ENCODE data around the gene ATAD3C. TPM values are rescaled to one million over a fixed set of nuclear protein-coding genes. Genes with fewer than 3 reads are reported as not detected.
"Not testable (repeated sequence)": the region's sequence is repeated elsewhere in the genome, so short reads cannot be mapped to it uniquely, and the experiment has no call there.

Gene ATAD3C
- total RNA-seq, 2 experiments from 2014 or later = 1.3 to 1.5 TPM

DNA sequence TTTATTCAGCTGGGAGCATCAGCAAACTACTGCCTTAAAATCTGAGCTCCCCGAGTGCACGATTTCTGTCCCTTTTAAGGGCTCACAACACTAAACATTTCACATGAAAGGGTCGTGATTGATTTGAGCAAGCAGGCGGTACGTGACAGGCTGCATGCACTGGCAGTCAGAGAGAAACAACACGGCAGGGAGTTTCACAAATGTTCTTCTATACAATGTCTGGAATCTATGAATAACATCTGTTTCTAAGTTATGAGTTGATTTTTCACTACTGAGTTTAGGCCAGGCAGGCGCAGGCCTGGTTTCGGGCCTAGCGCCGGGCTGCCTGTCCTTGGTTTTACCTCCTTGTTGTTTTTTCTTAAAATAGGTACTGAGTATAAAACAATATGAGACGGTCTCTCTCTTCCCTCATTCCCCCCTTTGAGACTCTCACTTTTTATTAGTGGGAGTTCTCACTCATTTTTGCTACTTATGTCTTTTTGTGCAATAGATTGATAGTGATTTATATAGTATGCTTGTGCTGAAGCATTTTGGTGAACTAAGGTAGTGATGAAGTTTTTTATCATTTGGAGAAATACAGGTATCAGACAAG is 37.1 kb upstream of the ATAD3C start:
- H3K27me3 Mint-ChIP-seq, DNase-seq, H3K9me3 Mint-ChIP-seq, H3K4me3 Mint-ChIP-seq: not testable (repeated sequence)
- Mint-ChIP-seq H3K27ac (peak overlapping the region; percentile 22), H3K4me1 (peaks cover 20% of the 10 kb centered on the region), H3K36me3 (peaks cover 19% of the 10 kb centered on the region)

GRCh38 chr1:1415751-1416150 is 33.7 kb upstream of the ATAD3C start:
- DNase-seq = no peak
- Mint-ChIP-seq H3K36me3 (peaks cover 4% of the 10 kb centered on the region), H3K27me3 (no peaks in the 10 kb centered on the region), H3K27ac (no peak overlapping the region), H3K4me1 (peaks cover 8% of the 10 kb centered on the region), H3K4me3 (no peak overlapping the region), H3K9me3 (no peaks in the 10 kb centered on the region)

GRCh38 chr1:1417396-1417795 is 32.1 kb upstream of the ATAD3C start:
- H3K27ac Mint-ChIP-seq, H3K36me3 Mint-ChIP-seq, H3K4me1 Mint-ChIP-seq, H3K9me3 Mint-ChIP-seq, H3K4me3 Mint-ChIP-seq, DNase-seq, H3K27me3 Mint-ChIP-seq: not testable (repeated sequence)

- not testable (repeated sequence) for H3K4me3 Mint-ChIP-seq, H3K27ac Mint-ChIP-seq, H3K36me3 Mint-ChIP-seq, H3K9me3 Mint-ChIP-seq, H3K27me3 Mint-ChIP-seq, DNase-seq
- peaks cover 11% of the 10 kb centered on the region for H3K4me1 Mint-ChIP-seq
Observed at GRCh38 chr1:1417825-1418463, 31.5 kb upstream of the ATAD3C start.

DNA sequence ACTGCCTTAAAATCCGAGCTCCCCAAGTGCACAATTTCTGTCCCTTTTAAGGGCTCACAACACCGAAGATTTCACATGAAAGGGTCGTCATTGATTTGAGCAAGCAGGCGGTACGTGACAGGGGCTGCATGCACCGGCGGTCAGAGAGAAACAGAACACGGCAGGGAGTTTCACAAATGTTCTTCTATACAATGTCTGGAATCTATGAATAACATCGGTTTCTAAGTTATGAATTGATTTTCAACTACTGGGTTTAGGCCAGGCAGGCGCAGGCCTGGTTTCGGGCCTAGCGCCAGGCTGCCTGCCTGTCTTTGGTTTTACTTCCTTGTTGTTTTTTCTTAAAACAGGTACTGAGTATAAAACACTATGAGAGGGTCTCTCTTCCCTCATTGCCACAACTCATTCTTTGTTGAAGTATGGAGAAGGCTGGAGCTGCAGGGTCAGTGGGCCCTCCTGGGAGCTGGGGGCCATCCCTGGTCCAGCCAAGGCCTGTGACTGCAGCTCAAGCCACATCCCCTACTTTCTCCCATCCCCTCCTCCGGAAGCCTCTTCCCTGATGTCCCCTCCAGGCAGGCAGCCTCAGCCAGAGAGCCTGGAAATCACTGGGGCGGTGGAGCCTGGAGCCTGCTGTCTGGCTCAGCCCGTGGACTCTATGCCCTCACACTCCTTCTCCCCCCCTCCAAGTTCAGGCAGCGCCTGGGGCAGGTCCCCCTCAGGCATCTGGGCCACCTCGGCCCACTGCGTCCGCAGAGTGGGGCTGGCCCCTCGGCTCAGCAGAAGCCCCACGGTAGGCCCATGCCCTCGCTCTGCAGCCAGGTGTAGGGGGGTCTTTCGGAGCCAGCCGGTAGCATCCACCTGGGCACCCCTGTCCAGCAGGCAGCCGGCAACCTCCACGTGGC is 30.8 kb upstream of the ATAD3C start:
- Mint-ChIP-seq H3K27ac (no peak overlapping the region), H3K9me3 (no peaks in the 10 kb centered on the region), H3K27me3 (peaks cover 12% of the 10 kb centered on the region), H3K4me3 (no peak overlapping the region), H3K4me1 (peaks cover 14% of the 10 kb centered on the region), H3K36me3 (no peaks in the 10 kb centered on the region)
- DNase-seq = no peak

DNA sequence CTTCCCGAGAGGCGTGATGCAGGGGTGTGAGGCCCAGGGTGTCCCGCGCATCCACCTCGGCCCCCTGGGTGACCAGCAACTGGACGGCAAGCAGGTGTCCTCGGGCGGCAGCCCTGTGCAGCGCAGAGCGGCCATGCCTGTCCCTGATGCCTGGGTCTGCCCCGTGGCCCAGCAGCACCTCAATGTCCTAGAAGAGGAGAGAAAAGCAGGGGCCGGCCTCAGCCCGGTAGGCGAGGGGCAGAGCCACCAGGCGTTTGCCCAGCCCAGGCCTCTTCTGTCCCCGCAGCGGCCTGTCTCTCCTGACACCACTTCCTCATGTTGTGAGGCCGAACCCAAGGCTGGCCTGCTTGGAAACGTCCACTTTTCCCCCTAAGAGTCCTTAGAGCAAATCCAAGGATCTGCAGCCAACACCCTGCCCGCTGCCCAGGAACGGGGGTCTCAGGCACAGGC is 30.1 kb upstream of the ATAD3C start:
- H3K27ac Mint-ChIP-seq = no peak overlapping the region
- H3K27me3 Mint-ChIP-seq = peaks cover 13% of the 10 kb centered on the region
- peaks cover 14% of the 10 kb centered on the region for H3K4me1 Mint-ChIP-seq
- peak overlapping the region; percentile 32 for H3K4me3 Mint-ChIP-seq
- no peaks in the 10 kb centered on the region for H3K9me3 Mint-ChIP-seq
- no peak for DNase-seq
- no peaks in the 10 kb centered on the region for H3K36me3 Mint-ChIP-seq

DNA sequence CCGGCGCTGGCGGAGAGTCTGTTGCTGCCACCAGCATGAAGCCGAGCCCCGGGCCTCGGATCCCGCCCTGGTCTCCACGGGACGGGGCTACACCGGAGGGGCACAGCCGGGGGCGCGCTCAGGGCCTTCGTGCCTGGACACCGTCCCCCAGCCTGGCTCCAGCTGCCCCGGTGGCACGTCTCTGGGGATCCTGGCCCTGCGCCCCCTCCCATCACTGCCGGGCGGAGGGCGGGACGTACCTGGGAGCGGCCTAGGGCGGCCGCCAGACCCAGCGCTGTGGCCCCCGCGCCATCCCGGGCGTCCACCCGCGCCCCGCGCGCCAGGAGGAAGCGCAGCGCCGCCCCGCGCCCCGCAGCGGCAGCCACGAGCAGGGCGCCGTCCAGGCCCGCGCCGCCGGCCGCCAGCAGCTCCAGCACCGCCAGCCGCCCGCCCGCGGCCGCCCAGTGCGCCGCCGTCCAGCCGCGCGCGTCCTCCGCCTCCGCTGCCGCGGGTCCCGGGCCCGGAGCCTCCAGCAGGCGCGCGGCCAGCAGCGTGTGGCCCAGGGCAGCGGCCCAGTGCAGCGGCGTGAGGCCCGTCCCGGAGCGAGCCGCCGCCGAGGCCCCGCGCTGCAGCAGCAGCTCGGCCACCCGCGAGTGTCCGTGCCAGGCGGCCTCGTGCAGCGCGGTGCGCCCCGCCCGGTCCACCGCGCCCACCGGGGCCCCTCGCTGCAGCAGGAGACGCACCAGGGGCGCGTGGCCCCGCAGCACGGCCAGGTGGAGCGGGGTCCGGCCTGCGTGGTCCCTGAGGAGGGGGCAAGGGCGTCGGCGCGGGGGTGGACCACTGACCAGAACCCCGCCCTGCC is 29.5 kb upstream of the ATAD3C start:
- peak overlapping the region; percentile 32 for H3K4me3 Mint-ChIP-seq
- peaks cover 19% of the 10 kb centered on the region for H3K27me3 Mint-ChIP-seq
- no peak for DNase-seq
- H3K4me1 Mint-ChIP-seq = peaks cover 14% of the 10 kb centered on the region
- H3K27ac Mint-ChIP-seq = no peak overlapping the region
- H3K36me3 Mint-ChIP-seq = no peaks in the 10 kb centered on the region
- H3K9me3 Mint-ChIP-seq = no peaks in the 10 kb centered on the region

GRCh38 chr1:1420654-1421141 is 28.8 kb upstream of the ATAD3C start:
- H3K9me3 Mint-ChIP-seq = no peaks in the 10 kb centered on the region
- H3K27me3 Mint-ChIP-seq = peaks cover 26% of the 10 kb centered on the region

DNA sequence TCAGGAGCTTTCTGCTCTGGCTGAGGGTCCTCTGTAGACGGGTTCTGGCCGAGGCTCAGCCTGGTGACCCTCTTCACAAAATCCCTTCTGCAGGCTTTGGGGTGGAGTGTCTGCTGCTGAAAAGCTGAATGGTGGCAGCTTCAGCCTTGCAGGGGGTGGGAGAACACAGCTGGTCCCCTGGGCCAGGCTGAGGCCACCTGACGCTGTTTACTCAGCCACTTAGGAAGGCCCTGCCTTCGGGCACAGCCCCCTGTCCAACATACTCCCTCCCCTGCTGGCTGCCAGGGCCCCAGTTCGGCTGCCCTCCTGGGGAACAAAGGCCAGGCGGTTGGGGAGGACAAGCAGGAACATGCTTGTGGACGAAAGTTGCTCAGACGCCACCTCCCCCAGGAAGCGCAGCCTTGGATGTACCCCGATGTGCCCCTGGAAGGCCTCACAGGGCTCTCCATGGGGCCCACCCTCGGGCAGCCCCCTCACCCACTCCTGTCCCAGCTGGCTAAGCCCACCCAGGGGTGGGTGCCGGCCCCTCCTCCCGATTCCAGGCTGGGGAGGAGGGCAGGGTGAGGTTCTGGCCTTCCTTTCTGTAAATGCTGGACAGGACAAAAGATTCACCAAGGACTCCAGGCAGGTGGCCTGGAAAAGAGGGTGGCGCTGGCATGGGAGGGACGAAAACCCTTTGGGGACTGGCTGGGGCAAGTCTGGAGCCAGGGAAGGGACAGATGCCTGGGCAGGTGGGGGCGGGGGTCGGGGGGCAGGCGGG is 28.2 kb upstream of the ATAD3C start, which contains the start of gene ANKRD65:
ANKRD65 (minus strand) TSS at position 130 of the 760 bp plus-strand sequence. CDS start 271 bp downstream, outside the sequence.
- no peak for DNase-seq
- Mint-ChIP-seq H3K9me3 (no peaks in the 10 kb centered on the region), H3K27ac (no peak within 1 kb of the TSS), H3K27me3 (peaks cover 31% of the 10 kb centered on the region), H3K4me1 (peaks cover 14% of the 10 kb centered on the region), H3K4me3 (peak within 1 kb of the TSS; percentile 37), H3K36me3 (no peaks in the 10 kb centered on the region)

More at GRCh38 chr1:1420654-1421141, 28.8 kb upstream of the ATAD3C start:
- Mint-ChIP-seq H3K4me3 (peak overlapping the region; percentile 37), H3K36me3 (no peaks in the 10 kb centered on the region), H3K4me1 (peaks cover 14% of the 10 kb centered on the region), H3K27ac (no peak overlapping the region)
- DNase-seq = no peak

DNA sequence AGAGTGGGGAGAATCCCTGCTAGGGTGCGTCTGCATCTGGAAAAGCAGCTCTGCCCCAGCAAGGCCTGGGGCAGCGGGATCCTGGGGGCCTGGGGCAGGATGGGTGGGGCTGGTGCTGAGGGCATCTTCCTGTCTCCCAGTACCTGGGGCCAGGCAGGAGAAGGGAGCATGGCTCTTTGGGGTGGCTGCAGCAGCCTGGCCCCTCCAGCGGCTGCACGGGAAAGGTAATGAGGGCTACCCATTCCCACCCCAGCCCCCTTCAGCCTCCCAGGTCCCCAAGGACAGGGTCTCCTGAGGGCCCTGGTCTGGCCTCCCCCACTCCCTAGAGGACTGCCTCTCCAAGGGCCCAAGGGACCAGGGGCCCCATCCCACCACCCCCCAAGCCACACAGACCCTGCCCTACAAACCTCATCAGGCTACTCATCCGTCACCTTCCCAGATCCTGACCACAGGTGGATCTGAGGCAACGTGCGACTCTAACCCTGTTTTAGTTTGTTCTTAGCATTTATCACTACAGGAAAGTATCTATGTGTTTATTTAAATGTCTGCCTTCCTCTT is 27.5 kb upstream of the ATAD3C start:
- DNase-seq = no peak
- no peak overlapping the region for H3K4me3 Mint-ChIP-seq
- no peaks in the 10 kb centered on the region for H3K36me3 Mint-ChIP-seq
- H3K27me3 Mint-ChIP-seq = peaks cover 36% of the 10 kb centered on the region
- no peak overlapping the region for H3K27ac Mint-ChIP-seq
- peaks cover 14% of the 10 kb centered on the region for H3K4me1 Mint-ChIP-seq
- H3K9me3 Mint-ChIP-seq = no peaks in the 10 kb centered on the region

DNA sequence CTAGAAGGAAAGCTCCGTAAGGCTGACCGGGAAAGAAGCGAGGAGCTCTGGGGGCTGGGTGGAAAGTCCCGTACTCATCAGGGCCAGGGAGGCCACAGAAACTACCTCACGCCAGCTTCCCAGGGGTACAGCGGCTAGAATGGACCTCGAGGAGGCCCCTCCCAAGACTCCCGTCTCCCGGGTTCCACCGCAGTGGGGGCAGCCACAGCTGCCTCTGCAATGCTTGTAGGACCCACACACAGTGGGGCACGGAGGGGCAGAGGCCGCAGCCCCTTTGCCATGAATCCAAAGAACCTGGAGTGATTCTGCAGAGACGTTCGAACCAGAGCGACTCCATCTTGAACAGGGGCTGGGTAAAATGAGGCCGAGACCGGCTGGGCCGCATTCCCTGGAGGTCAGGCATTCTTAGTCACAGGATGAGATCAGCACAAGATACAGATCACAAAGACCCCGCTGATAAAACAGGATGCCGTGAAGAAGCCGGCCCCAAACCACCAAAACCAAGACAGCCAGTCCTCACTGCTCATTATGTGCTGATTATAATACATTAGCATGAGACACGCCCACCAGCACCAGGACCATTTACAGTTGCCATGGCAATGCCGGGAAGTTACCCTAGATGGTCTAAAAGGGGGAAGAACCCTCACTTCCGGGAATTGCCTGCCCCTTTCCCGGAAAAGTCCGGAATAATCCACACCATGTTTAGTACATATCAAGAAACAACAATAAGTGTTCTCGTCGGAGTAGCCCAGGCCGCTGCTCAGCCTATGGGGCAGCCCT is 26.8 kb upstream of the ATAD3C start:
- Mint-ChIP-seq H3K4me1 (peaks cover 11% of the 10 kb centered on the region), H3K36me3 (no peaks in the 10 kb centered on the region), H3K27me3 (peaks cover 38% of the 10 kb centered on the region), H3K9me3 (no peaks in the 10 kb centered on the region), H3K27ac (no peak overlapping the region), H3K4me3 (no peak overlapping the region)
- DNase-seq = peak; percentile 41

DNA sequence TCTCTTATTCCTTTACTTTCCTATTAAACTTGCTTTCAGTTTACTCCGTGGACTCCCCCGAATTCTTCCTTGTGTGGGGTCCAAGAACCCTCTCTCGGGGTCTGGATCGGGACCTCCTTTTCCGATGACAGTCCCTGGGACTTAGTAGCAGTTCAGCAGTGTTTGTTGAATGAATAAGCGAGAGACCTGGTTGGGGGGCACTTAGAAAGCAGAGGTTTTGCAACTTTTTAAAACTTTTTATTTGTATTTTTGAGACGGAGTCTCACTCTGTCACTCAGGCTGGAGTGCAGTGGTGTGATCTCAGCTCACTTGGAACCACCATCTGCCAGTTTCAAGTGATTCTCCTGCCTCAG is 26.3 kb upstream of the ATAD3C start:
- Mint-ChIP-seq H3K4me3 (no peak overlapping the region), H3K4me1 (peaks cover 7% of the 10 kb centered on the region), H3K27ac (no peak overlapping the region), H3K9me3 (no peaks in the 10 kb centered on the region), H3K36me3 (no peaks in the 10 kb centered on the region), H3K27me3 (peaks cover 38% of the 10 kb centered on the region)
- no peak for DNase-seq

- peaks cover 7% of the 10 kb centered on the region for H3K4me1 Mint-ChIP-seq
- no peak for DNase-seq
- H3K27me3 Mint-ChIP-seq = peaks cover 51% of the 10 kb centered on the region
- no peaks in the 10 kb centered on the region for H3K9me3 Mint-ChIP-seq
- H3K36me3 Mint-ChIP-seq = no peaks in the 10 kb centered on the region
- no peak overlapping the region for H3K27ac Mint-ChIP-seq
- no peak overlapping the region for H3K4me3 Mint-ChIP-seq
Observed at GRCh38 chr1:1424707-1425106, 24.8 kb upstream of the ATAD3C start.
